Activated naive CD4-positive, alpha-beta T cell treated with anti-CD3 and anti-CD28 coated beads, Interleukin-2, amount 50 U/mL, for 72 hours (primary cell): ENCODE results near the gene NEK1. TPM values are rescaled to one million over a fixed set of nuclear protein-coding genes. Genes with fewer than 3 reads are reported as not detected.

Experiments used
- ATAC-seq, 2 donors: fragments of 150-1000 bp; cut with Tn5 transposase; 2 replicates each; pipeline ENCODE4 v1.10.0; 2021; ENCODE audit warnings: mild to moderate bottlenecking in 2 of 2, moderate library complexity in 2 of 2
- DNase-seq, 2 donors: peaks; one replicate each; pipeline ENCODE4 v3.0.0; 2021 to 2022; ENCODE audit warnings: low spot score in 2 of 2
- H3K27ac Mint-ChIP-seq, 2 donors: one replicate each; pipeline ENCODE4 v1.8.0; 2022; ENCODE audit warnings: mild to moderate bottlenecking in 2 of 2, mixed read lengths in 2 of 2
- H3K36me3 Mint-ChIP-seq, 2 donors: one replicate each; pipeline ENCODE4 v1.8.0; 2022; ENCODE audit warnings: mixed read lengths in 2 of 2
- H3K9me3 Mint-ChIP-seq, 2 donors: one replicate each; pipeline ENCODE4 v1.8.0; 2022; ENCODE audit warnings: mixed read lengths in 2 of 2
- total RNA-seq, 2 donors: library from RNA; stranded (reverse); gene quantifications; one replicate each; pipeline ENCODE4 v1.2.3, GENCODE V29; 2022

Gene NEK1
- total RNA-seq, 2 donors from 2014 or later: 9.1 to 13.7 TPM

DNA sequence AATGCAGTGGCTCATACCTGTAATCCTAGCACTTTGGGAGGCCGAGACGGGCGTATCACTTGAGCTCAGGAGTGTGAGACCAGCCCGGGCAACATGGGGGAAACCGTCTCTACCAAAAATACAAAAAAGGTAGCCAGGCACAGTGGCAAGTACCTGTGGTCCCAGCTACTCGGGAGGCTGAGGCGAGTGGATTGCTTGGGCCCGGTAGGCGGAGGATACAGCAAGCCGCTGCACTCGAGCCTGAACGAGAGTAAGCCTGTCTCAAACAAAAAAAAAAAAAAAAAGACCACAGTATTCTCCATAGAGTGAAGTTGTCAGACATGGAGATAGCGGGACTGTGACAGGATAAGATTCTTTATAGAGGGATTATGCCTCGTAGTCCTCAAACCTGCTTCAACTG, 265.5 kb downstream of the NEK1 start:
- no peak for ATAC-seq
- no peaks in the 10 kb centered on the region for H3K9me3 Mint-ChIP-seq
- no peak for DNase-seq
- no peaks in the 10 kb centered on the region for H3K36me3 Mint-ChIP-seq
- H3K27ac Mint-ChIP-seq: no peak overlapping the region

DNA sequence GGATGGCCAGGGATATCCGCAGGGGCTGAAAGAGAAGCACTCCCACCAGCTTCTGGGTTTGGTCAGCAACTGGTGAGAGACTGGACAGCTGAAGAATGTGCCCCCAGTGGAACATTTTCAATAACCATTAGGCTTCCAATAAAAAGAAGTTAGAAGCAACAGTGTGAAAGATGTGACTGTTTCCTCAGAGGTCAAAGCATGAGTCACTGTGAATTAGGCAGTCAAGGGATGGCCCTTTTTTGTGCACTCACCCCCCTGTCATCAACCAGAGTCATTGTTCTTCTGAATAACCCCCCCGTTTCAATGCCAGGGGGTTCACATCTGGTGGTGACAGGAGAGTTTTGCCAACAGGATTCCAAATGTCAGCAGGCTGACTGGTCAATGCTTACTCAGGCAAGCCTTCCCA, 267.1 kb downstream of the NEK1 start:
- Mint-ChIP-seq H3K9me3 (no peaks in the 10 kb centered on the region), H3K36me3 (no peaks in the 10 kb centered on the region), H3K27ac (no peak overlapping the region)
- DNase-seq: no peak
- peak in 1 of 2 donors; percentile 65 for ATAC-seq

Other genes starting within 250 kb of the NEK1 start
- gene CLCN3, start 8.0 kb upstream of the NEK1 start, total RNA-seq: 10 to 100 TPM; 22.0 to 23.9 TPM
- gene HPF1, start 145.4 kb upstream of the NEK1 start, total RNA-seq: 10 to 100 TPM; 28.7 to 32.4 TPM